Measurements from ENCODE around the gene PAPOLB.

DNA sequence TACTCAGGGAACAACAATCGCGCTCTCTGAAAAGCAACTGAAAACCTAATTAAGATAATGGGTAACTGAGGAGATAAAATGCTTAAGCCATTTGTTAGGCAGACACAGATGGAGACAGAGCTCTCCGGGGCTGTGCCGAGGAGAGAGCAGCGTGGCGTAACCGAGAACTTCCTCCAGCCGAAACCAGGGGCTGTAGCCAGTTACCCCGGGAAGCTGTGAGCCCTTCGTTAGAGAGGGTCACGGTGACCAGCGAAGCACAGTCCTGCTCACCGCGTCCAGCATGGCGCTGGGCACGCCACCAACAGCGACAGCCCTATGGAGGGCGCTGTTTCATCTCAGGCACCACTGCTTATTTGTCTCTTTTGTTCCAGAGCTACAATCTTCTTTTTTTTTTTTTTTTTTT lies 16.1 kb downstream of the PAPOLB start:
- no peak for TF ChIP-seq POLR2A (IDR thresholded peaks at IDR 0.05; ENCODE audit: low read depth, low read length)
- TF ChIP-seq POLR2AphosphoS5 (IDR thresholded peaks at IDR 0.05; ENCODE audit: low read depth, low read length): no peak
- TF ChIP-seq TAF1 (IDR thresholded peaks at IDR 0.05; ENCODE audit: borderline replicate concordance, low read depth, low read length): no peak

All from GM12892 (cell line).